Thyroid gland (tissue), 4 donors: Measurements from ENCODE around the gene CLN3.

Experiments used
- CTCF ChIP-seq, 6 experiments: fragments of 200-600 bp in 3 of 6; fragments of 450-650 bp in 3 of 6; sonication (generic) in 3 of 6; IDR thresholded peaks; one replicate each; pipeline ENCODE4 v1.5.1; 2016 to 2019; ENCODE audit warnings: antibody characterized with exemption in 6 of 6, mild to moderate bottlenecking in 2 of 6, inconsistent platforms in 1 of 6, moderate library complexity in 1 of 6
- POLR2A ChIP-seq, 2 donors: fragments of 450-650 bp; IDR thresholded peaks; one replicate each; pipeline ENCODE4 v1.6.1; 2017; ENCODE audit warnings: antibody characterized with exemption in 2 of 2, mild to moderate bottlenecking in 2 of 2, moderate library complexity in 1 of 2

- TF ChIP-seq CTCF (IDR thresholded peaks at IDR 0.05) (no peak), POLR2A (IDR thresholded peaks at IDR 0.05) (no peak)
These were observed 21.8 kb upstream of the CLN3 start for GRCh38 chr16:28513484-28514181.
